Left renal pelvis (tissue), 4 donors: ENCODE results near the gene IL11. TPM values are rescaled to one million over a fixed set of nuclear protein-coding genes. Genes with fewer than 3 reads are reported as not detected.

Experiments used
- DNase-seq, 4 donors: peaks; one replicate each; pipeline ENCODE4 v3.0.0-alpha.2; 2013; ENCODE audit warnings: low read depth in 4 of 4, low spot score in 3 of 4
- polyA plus RNA-seq, 4 donors: library from polyadenylated mRNA; unstranded; fragments of 120-200 nt; gene quantifications; one replicate each; pipeline ENCODE4 v1.2.1, GENCODE V29; 2013; ENCODE audit not compliant: insufficient read length in 4 of 4

IL11 gene
- polyA plus RNA-seq, 4 donors = 0.79 to 1.7 (median 1.1) TPM

DNA sequence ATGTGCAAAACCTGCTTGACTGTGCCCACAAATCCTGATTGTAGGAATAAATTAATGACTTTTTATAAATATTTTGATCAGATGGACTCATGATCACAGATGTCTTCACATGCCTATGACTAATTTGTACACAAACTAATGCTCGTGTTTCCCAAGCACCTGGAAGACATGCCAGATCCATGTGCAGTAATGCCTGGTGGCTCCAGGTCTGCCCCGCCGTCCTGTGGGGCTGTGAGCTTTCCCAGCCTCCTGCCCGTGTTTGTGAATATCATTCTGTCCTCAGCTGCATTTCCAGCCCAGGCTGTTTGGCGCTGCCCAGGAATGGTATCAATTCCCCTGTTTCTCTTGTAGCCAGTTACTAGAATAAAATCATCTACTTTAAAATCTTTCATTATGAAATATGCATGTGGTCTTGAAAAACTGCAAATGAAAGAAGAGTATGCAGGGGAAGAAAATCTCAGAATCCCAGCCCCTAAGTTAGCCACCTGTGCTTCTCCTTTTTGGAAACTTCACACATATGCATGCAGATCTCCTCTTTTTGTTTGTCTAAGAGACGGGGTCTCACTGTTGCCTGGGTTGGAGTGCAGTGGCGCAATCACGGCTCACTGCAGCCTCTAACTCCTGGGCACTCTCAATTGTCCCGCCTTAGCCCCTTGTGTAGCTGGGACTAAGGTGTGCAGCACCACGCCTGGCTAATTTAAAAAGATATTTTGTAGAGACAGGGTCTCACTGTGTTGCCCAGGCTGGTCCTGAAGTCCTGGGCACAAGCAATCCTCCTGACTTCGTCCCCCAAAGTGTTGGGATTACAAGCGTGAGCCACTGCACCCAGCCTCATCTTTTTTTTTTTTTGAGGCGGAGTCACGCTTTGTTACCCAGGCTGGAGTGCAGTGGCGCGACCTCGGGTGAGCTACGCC, 21.7 kb upstream of the IL11 start:
- DNase-seq = no peak

DNA sequence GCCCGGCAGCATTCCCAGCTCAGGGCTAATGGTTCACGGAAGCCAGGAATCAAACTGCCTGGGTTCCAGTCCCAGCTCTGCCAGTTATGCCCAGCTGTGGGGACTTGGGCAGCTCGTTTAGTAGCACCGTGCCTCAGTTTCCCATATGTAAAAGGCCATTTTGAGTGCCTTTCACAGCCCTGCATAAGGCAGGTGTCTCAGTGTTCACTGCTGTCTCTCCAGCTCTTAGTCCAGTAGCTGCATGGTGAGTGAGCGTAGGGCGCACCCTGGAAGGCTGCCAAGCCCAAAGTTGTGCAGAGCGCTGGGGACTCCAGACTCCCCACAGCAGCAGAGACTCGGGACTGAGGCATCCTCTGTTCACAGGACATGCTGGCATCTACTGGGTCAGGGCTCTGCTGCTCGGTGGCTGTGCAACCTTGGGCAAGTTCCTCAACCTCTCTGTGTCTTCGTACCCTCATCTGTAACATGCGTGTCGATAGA, 21.0 kb upstream of the IL11 start:
- no peak for DNase-seq

DNA sequence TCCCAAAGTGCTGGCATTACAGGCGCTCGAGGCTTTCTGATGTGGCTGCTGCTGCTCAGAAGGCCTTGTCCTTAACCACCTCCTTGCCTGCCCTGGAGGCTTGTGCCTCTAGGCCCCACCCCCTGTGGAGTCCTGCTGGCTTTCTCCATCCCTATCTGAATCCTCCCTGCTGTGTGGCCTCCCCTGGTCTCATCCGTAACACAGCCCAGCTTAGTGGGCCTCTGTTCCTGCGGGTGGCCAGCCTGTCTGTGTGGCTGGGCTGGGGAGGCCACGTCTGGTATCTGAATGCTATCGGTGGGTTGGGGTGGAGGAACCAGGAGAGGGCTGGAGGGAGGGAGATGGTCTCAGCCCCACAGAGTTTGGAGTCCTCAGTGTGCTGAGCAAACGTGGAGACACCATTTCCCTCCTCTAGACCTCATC, 20.2 kb upstream of the IL11 start:
- no peak for DNase-seq

DNA sequence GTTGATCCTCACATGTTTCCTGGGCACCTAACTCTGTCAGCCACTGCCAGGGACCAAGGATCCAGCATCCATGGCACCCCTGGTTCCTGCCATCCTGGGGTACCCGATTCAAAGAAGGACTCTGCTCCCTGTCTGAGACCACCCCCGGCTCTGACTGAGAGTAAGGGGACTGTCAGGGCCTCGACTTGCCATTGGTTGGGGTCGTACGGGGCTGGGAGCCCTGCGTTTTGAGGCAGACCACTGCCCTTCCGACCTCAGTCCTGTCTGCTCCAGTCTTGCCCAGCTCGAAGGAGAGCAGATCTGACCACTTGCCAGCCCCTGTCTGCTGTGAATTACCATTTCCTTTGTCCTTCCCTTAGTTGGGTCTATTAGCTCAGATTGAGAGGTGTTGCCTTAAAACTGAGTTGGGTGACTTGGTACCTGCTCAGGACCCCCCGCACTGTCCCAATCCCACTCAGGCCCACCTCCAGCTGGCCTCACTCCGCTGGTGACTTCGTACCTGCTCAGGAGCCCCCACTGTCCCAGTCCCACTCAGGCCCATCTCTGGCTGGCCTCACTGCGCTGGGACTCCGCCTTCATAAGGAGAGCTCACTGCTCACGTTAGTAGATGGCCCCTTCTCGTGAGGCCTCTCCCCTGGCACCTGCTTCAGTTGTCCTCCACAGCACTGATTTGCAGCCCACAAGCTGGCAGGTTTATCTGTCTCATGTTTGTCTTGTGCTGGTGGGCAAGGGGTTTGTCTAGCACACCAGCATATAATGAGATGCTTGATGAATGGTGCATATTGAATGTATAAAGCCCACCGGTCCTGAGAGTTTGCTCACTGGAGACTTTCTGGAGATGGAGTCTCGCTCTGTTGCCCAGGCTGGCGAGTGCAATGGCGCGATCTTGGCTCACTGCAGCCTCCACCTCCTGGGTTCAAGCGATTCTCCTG, 19.4 kb upstream of the IL11 start:
- DNase-seq = no peak

DNA sequence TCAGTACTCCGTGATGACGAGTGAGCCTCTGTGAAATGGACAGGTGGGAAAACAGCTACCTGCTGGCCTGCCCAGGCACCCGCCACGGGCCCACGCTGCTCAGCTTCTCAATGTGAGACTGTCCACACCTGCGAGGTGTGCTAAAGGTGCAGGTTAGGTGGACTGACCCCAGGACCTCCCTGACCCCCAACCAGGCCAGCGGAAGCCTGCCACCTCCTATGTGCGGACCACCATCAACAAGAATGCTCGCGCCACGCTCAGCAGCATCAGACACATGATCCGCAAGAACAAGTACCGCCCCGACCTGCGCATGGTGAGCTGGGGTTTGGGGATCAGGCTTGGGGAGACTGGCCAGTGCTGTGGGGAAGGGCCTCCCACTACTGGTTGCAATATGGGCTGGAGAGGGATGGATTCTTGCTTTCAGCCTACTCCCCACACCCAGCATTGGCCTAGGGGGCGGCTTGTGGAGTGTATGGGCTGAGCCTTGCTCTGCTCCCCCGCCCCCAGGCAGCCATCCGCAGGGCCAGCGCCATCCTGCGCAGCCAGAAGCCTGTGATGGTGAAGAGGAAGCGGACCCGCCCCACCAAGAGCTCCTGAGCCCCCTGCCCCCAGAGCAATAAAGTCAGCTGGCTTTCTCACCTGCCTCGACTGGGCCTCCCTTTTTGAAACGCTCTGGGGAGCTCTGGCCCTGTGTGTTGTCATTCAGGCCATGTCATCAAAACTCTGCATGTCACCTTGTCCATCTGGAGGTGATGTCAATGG, 17.7 kb upstream of the IL11 start:
- DNase-seq = no peak

- no peak for DNase-seq
Measured at GRCh38 chr19:55386493-55386971, 16.3 kb upstream of the IL11 start.

DNA sequence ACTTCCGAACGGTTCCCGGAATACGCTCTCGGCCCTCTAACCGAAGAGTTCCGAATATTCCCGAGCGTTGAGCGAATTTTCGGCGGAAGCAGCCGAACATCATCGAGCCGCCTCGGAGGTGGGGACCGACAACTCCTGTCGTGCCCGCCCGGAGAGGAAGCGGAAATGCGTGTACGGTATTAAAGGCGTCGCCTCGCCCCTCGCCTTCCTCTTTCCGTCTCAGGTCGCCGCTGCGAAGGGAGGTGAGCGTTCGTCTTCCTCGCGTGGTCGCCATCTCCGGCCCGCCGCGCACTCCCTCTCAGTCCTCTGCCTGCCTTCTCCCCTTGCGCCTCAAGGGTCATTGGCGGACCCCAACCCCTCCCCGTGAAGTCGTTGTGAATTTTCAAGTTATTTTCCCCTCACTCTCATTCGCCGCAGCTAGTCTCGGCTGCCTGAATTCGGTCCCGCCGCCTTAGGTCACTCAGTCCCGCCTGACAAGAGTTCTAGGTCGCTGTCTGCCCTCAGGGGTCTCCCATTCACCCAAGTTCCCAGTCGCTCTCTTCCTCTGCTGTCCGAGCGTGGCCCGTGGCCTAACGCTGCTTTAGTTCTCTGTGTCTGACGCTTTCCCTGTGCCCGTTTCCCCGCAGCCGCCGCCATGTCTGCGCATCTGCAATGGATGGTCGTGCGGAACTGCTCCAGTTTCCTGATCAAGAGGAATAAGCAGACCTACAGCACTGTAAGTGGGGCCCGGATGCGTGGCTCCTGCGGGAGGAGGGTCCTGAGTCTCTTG, 15.6 kb upstream of the IL11 start, which contains the start of gene RPL28:
RPL28 (plus strand) TSS at position 209 of the 769 bp plus-strand sequence; CDS start at position 635, 426 bp downstream.
- peak; percentile 94 to 98 (median 98) for DNase-seq

GRCh38 chr19:55384920-55385723, 14.9 kb upstream of the IL11 start:
- DNase-seq = peak; percentile 91 to 94 (median 93)

DNA sequence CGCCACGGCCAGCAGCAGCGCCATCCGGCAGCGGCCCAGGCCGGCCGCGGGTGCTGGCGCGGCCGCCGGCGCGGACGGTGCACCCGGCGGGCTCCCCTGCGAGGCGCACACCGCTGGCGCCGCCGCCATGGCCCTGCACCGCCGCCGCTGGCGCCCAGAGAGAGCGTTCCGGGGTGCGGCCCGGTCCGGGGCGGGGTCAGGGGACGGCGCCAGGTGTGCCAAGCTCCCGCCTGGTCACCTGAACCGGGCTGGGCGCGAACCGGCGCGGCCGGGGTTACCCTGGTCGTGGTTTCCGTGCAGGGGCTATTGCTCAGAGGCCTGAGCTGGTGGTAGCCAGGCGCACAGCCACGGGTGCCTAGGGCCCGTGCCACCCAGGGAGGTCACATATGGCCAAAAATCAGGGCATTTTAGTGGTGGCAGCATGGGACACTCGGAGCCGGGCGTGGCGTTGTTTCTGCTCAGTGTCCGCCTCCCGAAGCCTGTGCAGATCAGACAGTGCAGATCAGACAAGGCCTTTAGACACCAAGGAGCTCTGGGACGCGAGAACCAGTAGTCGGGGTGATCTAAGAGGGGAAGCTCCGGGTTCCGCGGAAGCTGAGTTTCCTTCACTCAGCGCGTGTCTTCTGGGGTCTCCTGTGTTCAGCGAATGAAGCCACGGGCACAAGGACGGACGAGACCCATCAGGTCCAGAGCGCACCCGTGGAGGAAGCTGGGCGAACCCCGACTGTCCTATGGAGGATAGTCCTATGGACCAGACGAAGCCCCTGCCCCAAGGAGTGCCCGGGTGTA, 14.1 kb upstream of the IL11 start, which contains the start of gene TMEM238:
TMEM238 (minus strand) TSS at position 162 of the 789 bp plus-strand sequence; CDS start at position 129, 33 bp downstream.
- DNase-seq = no peak

DNA sequence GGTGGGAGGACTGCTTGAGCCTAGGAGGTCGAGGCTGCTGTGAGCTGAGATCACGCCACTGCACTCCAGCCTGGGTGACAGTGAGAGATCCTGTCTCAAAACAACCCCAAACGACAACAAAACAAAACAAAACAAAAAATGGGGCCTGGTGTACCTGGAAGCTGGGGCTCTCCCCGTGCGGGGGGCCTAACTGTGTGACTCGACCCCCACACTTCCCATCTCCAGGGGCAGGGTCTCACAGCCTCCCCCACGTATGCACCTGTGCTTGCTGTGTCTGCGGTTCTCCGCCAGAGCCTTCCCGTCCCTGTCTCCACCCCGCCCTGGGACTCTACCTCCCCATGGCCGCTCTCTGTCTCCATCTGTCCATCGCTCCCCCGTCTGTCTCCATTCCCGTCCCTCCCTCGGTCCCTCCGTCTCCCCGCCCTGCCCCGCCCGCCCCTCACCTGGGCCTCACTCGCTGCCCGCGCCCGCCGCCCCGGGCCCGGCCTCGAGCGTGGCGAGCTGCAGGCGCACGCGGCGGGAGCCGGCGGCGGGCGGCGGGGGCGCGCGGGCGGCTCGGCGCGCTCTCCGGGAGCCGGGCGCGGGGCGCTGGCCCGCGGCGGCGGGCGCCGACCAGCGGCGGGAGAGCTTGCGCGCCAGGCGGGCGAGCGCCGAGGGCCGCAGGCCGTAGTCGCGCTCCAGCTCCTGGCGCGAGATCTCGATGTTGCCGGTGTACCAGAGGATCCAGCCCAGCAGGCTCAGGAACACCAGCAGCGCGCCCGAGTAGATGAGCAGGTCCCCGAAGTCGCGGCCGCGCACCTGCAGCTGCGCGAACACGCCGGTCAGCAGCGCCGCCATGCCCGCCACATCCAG, 13.2 kb upstream of the IL11 start:
- no peak for DNase-seq

- no peak for DNase-seq
Measured at GRCh38 chr19:55382522-55383054, 12.3 kb upstream of the IL11 start.

GRCh38 chr19:55382013-55382412, 11.8 kb upstream of the IL11 start:
- no peak for DNase-seq

DNA sequence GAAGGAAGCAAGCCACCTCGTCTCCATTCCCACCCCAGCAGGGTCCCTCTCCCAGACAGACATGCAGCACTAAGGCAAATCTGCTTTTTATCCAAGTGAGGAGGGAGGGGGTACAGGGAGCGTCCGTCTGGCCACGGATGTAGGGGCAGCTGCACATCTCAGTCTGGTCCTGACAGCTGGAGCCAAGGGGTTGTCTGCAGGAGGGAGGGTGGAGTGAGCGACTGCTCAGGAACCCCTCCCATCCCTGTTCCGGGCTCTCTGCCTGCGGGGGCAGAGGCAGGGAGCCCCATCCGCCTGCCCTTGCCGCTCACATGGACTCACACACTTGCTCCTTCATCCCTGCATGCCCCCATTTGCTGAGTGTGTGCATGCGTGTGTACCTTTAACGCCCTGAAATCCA, 8.9 kb upstream of the IL11 start:
- no peak for DNase-seq

DNA sequence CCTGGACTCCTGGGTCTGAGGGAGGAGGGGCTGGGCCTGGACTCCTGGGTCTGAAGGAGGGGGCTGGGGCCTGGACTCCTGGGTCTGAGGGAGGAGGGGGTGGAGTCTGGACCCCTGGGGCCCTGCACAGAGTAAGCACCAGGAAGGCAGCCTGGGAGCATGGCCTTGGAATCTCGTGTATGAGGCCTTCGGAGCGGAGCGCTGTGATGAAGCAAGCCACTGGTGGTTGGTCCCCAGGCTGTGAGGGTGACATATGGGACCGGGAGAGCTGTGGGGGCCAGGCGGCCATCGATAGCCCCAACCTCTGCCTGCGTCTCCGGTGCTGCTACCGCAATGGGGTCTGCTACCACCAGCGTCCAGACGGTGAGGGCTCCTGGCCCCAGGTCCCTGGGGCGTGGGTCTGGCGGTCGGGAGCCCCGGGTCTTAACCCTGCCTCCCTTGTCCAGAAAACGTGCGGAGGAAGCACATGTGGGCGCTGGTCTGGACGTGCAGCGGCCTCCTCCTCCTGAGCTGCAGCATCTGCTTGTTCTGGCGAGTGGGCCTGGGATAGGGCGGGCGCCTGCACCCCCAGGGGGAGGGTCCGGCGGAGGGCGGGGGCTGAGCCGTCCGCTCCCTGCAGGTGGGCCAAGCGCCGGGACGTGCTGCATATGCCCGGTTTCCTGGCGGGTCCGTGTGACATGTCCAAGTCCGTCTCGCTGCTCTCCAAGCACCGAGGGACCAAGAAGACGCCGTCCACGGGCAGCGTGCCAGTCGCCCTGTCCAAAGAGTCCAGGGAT, 7.3 kb upstream of the IL11 start:
- DNase-seq = no peak

DNA sequence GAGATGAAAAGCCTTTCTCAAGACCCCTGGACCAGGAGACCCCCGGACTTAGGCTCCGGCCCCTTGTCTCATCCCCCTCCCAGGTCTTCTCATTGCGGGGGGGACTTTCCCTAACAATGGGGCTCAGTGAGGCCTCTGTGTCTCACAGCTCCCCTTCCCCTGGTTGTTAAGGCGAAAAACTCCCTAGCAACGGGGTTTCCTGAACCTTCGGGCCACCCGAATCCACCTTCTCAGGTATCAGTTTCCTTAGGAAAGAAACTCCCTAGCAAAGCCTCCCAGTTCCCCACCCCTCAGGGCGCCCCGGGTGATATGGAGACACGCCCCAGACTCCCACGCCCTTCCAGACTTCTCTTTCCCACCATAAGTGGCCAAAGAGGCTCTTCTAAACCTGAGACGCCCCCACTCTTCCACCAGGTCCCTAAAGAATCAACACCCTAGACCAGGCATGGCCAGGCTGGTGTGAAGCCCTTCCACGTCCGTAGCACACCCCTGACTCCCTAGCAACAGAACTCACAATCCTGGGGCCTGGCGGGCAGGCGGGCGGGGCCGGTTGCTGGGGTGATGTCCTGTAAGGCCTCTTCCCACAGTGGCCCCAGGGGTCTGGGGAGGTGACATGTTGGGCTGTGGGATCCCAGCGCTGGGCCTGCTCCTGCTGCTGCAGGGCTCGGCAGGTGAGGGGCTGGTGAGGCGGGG, 6.1 kb upstream of the IL11 start, which contains the start of gene TMEM190:
TMEM190 (plus strand) TSS at position 586 of the 693 bp plus-strand sequence; CDS start at position 614, 28 bp downstream.
- DNase-seq = no peak
